ENCODE data around the gene SPTSSB. TPM values are rescaled to one million over a fixed set of nuclear protein-coding genes. Genes with fewer than 3 reads are reported as not detected.

Gene SPTSSB
- total RNA-seq, 1 experiment from 2014 or later, result 2.9 TPM

DNA sequence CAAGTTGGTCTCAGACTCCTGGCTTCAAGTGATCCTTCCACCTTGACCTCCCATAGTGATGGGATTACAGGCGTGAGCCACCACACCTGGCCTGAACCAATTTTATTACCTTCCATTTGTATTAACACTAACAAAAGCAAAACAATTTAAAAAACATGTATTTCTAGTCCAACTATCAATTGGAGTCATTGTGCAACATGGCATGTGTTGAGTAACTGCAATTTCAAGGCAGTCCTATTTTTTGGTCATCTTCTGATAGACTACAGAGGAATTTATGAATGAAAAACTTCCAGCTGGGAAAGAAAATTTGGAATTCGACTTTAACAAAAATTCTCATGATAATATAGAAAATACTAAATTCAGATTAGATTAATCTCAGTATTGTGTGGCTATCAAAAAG lies 16.8 kb downstream of the SPTSSB start:
- no peaks in the 10 kb centered on the region for H3K79me2 ChIP-seq (ENCODE audit: insufficient read depth, low read length)
- ChIA-PET CTCF (no interaction called here), RAD21 (ENCODE audit: low non-redundant PET in 1 of 2, low total read pairs in 2 of 2, uncharacterized antibody in 2 of 2, unreplicated experiment in 2 of 2) (no interaction called here), POLR2A (no interaction called here)
- H3K4me1 ChIP-seq (ENCODE audit: control insufficient read depth in 1 of 2, insufficient read depth in 2 of 2, low read length in 2 of 2), result peaks cover 13 to 14% of the 10 kb centered on the region in 2 experiments
- H3K27me3 ChIP-seq (ENCODE audit: insufficient read depth, low read length), result no peaks in the 10 kb centered on the region
- H3K4me3 ChIP-seq (replicated peaks in 1 of 2; ENCODE audit: low read depth in 1 of 2, low read length in 2 of 2), result no peak overlapping the region
- no peaks in the 10 kb centered on the region for H4K20me1 ChIP-seq (ENCODE audit: insufficient read depth)
- H3K4me2 ChIP-seq (ENCODE audit: low read length), result no peak overlapping the region
- H3K9ac ChIP-seq (ENCODE audit: low read length), result no peak overlapping the region
- H3K9me3 ChIP-seq (ENCODE audit: control insufficient read depth in 1 of 2, insufficient read depth in 1 of 2, low read depth in 1 of 2, low read length in 2 of 2), result no peaks in the 10 kb centered on the region
- no peak overlapping the region for H2AFZ ChIP-seq (ENCODE audit: low read depth, low read length, poor library complexity, severe bottlenecking)
- no peaks in the 10 kb centered on the region for H3K36me3 ChIP-seq (ENCODE audit: control insufficient read depth in 1 of 2, insufficient read depth in 2 of 2, low read length in 2 of 2)
- TF ChIP-seq RAD21 (IDR thresholded peaks at IDR 0.05; ENCODE audit: low read depth) (no peak), ELF1 (IDR thresholded peaks at IDR 0.05; ENCODE audit: borderline replicate concordance, low read depth) (no peak), SRF (IDR thresholded peaks at IDR 0.05; ENCODE audit: low read depth) (no peak), ATF3 (IDR thresholded peaks at IDR 0.05) (no peak), ZFX (IDR thresholded peaks at IDR 0.05) (no peak), TCF7L2 (IDR thresholded peaks at IDR 0.05; ENCODE audit: borderline replicate concordance, extremely low read depth, insufficient read depth, insufficient read length) (no peak), EZH2 (IDR thresholded peaks at IDR 0.05) (no peak), YY1 (IDR thresholded peaks at IDR 0.05; ENCODE audit: extremely low read depth, insufficient replicate concordance, low read depth, low read length) (no peak), EZH2phosphoT487 (IDR thresholded peaks at IDR 0.05; ENCODE audit: borderline replicate concordance) (no peak), FOSL1 (IDR thresholded peaks at IDR 0.05; ENCODE audit: low read depth) (no peak), CTCF (IDR thresholded peaks at IDR 0.05 in 2 of 3, conservative IDR thresholded peaks at IDR 0.05 in 1 of 3; ENCODE audit: borderline replicate concordance in 1 of 3, insufficient read depth in 1 of 3, low read depth in 2 of 3, low read length in 2 of 3) (no peak), JUND (IDR thresholded peaks at IDR 0.05) (no peak), CBX3 (IDR thresholded peaks at IDR 0.05; ENCODE audit: low read depth) (no peak), POLR2AphosphoS5 (IDR thresholded peaks at IDR 0.05; ENCODE audit: low read depth, low read length) (no peak), POLR2A (IDR thresholded peaks at IDR 0.05; ENCODE audit: borderline replicate concordance, extremely low read depth, insufficient read depth, insufficient read length) (no peak)
- TF ChIP-seq, protein P1, sequence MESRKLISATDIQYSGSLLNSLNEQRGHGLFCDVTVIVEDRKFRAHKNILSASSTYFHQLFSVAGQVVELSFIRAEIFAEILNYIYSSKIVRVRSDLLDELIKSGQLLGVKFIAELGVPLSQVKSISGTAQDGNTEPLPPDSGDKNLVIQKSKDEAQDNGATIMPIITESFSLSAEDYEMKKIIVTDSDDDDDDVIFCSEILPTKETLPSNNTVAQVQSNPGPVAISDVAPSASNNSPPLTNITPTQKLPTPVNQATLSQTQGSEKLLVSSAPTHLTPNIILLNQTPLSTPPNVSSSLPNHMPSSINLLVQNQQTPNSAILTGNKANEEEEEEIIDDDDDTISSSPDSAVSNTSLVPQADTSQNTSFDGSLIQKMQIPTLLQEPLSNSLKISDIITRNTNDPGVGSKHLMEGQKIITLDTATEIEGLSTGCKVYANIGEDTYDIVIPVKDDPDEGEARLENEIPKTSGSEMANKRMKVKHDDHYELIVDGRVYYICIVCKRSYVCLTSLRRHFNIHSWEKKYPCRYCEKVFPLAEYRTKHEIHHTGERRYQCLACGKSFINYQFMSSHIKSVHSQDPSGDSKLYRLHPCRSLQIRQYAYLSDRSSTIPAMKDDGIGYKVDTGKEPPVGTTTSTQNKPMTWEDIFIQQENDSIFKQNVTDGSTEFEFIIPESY (IDR thresholded peaks at IDR 0.05; ENCODE audit: extremely low read depth, insufficient replicate concordance, low read length), result no peak
- TF ChIP-seq, protein P2, sequence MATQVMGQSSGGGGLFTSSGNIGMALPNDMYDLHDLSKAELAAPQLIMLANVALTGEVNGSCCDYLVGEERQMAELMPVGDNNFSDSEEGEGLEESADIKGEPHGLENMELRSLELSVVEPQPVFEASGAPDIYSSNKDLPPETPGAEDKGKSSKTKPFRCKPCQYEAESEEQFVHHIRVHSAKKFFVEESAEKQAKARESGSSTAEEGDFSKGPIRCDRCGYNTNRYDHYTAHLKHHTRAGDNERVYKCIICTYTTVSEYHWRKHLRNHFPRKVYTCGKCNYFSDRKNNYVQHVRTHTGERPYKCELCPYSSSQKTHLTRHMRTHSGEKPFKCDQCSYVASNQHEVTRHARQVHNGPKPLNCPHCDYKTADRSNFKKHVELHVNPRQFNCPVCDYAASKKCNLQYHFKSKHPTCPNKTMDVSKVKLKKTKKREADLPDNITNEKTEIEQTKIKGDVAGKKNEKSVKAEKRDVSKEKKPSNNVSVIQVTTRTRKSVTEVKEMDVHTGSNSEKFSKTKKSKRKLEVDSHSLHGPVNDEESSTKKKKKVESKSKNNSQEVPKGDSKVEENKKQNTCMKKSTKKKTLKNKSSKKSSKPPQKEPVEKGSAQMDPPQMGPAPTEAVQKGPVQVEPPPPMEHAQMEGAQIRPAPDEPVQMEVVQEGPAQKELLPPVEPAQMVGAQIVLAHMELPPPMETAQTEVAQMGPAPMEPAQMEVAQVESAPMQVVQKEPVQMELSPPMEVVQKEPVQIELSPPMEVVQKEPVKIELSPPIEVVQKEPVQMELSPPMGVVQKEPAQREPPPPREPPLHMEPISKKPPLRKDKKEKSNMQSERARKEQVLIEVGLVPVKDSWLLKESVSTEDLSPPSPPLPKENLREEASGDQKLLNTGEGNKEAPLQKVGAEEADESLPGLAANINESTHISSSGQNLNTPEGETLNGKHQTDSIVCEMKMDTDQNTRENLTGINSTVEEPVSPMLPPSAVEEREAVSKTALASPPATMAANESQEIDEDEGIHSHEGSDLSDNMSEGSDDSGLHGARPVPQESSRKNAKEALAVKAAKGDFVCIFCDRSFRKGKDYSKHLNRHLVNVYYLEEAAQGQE (IDR thresholded peaks at IDR 0.05; ENCODE audit: low read depth), result no peak
- TF ChIP-seq, protein P3, sequence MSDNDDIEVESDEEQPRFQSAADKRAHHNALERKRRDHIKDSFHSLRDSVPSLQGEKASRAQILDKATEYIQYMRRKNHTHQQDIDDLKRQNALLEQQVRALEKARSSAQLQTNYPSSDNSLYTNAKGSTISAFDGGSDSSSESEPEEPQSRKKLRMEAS (IDR thresholded peaks at IDR 0.05), result no peak
- DNase-seq (ENCODE audit: low read depth, low spot score) (no peak), ATAC-seq (no peak)
- no peak overlapping the region for H3K27ac ChIP-seq (ENCODE audit: low read depth, low read length)
- BruUV-seq (replicated peaks), result no TSS peak
- no peaks in the 10 kb centered on the region for H3K9me2 ChIP-seq (ENCODE audit: insufficient read depth)
- intact Hi-C loops (cut with micrococcal nuclease), result no loop called here
